Hepatocyte (in vitro differentiated cells): Measurements from ENCODE around the gene GSTA5.

Experiments
- EZH2 ChIP-seq: fragments of 200-600 bp; sonication (generic); IDR thresholded peaks from 2 replicates; pipeline ENCODE4 v1.6.1; 2016; ENCODE audit warnings: antibody characterized with exemption, mild to moderate bottlenecking, borderline replicate concordance
- EZH2phosphoT487 ChIP-seq: fragments of 200-600 bp; sonication (generic); IDR thresholded peaks from one replicate; pipeline ENCODE4 v1.6.1; 2018; ENCODE audit warnings: antibody characterized with exemption, mild to moderate bottlenecking, low read depth, moderate library complexity; ENCODE audit not compliant: unreplicated experiment, severe bottlenecking
- TF ChIP-seq, protein P1 (sequence below): fragments of 200-600 bp; sonication (generic); IDR thresholded peaks from 2 replicates; pipeline ENCODE4 v1.5.1; 2016; ENCODE audit warnings: antibody characterized with exemption, mild to moderate bottlenecking; ENCODE audit not compliant: poor library complexity

DNA sequence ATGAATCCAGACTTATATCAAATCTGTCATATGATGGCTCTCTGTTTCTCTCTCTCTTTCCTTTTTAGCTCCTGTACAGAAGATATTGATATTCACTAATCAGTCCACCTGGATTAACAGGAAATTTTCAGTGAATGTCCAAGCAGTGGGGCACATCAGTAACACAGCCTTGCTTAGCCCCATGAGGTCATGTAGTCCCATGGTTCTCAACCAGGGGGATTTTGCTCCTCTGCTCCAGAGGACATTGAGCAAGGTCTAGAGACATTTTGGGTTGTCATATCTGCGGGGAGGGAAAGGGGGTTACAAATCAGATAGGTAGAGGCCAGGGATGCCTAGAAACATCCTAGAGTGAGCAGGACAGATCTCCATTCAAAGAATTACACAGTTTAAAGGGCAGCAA lies 37.8 kb downstream of the GSTA5 start:
- TF ChIP-seq, protein P1, sequence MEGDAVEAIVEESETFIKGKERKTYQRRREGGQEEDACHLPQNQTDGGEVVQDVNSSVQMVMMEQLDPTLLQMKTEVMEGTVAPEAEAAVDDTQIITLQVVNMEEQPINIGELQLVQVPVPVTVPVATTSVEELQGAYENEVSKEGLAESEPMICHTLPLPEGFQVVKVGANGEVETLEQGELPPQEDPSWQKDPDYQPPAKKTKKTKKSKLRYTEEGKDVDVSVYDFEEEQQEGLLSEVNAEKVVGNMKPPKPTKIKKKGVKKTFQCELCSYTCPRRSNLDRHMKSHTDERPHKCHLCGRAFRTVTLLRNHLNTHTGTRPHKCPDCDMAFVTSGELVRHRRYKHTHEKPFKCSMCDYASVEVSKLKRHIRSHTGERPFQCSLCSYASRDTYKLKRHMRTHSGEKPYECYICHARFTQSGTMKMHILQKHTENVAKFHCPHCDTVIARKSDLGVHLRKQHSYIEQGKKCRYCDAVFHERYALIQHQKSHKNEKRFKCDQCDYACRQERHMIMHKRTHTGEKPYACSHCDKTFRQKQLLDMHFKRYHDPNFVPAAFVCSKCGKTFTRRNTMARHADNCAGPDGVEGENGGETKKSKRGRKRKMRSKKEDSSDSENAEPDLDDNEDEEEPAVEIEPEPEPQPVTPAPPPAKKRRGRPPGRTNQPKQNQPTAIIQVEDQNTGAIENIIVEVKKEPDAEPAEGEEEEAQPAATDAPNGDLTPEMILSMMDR, result no peak
- TF ChIP-seq EZH2, result no peak
- TF ChIP-seq EZH2phosphoT487, result no peak
